Glutamatergic neuron (in vitro differentiated cells): ENCODE measurements around the gene SDC1. TPM values are rescaled to one million over a fixed set of nuclear protein-coding genes. Genes with fewer than 3 reads are reported as not detected.

Source experiments
- DNase-seq: peaks from one replicate; pipeline ENCODE4 v3.0.0; 2022
- H3K27ac Mint-ChIP-seq: one replicate; pipeline ENCODE4 v1.8.0; 2020; ENCODE audit warnings: mild to moderate bottlenecking, mixed read lengths, inconsistent platforms; ENCODE audit not compliant: unreplicated experiment
- H3K27me3 Mint-ChIP-seq: one replicate; pipeline ENCODE4 v1.8.0; 2020; ENCODE audit warnings: mild to moderate bottlenecking, moderate library complexity, mixed read lengths, inconsistent platforms; ENCODE audit not compliant: unreplicated experiment
- H3K36me3 Mint-ChIP-seq: one replicate; pipeline ENCODE4 v1.8.0; 2020; ENCODE audit warnings: mild to moderate bottlenecking, mixed read lengths, inconsistent platforms; ENCODE audit not compliant: unreplicated experiment
- H3K4me1 Mint-ChIP-seq: one replicate; pipeline ENCODE4 v1.8.0; 2020; ENCODE audit warnings: mild to moderate bottlenecking, low read depth, mixed read lengths, inconsistent platforms; ENCODE audit not compliant: unreplicated experiment
- H3K4me3 Mint-ChIP-seq: one replicate; pipeline ENCODE4 v1.8.0; 2020; ENCODE audit warnings: mild to moderate bottlenecking, mixed read lengths, inconsistent platforms; ENCODE audit not compliant: unreplicated experiment
- H3K9me3 Mint-ChIP-seq: one replicate; pipeline ENCODE4 v1.8.0; 2020; ENCODE audit warnings: mild to moderate bottlenecking, moderate library complexity, mixed read lengths, inconsistent platforms; ENCODE audit not compliant: unreplicated experiment
- CTCF ChIP-seq: fragments of 200-600 bp; sonication (generic); IDR thresholded peaks from one replicate; pipeline ENCODE4 v1.5.0; 2021; ENCODE audit not compliant: partially characterized antibody, unreplicated experiment
- total RNA-seq: library from RNA; stranded (reverse); fragmentation: NEBNext Ultra II Directional; extraction: Animal tissue kit (Norgen Biotek cat#: 25700); gene quantifications from one replicate; pipeline ENCODE4 v1.2.1, GENCODE V29; 2021; ENCODE audit not compliant: unreplicated experiment

The SDC1 gene
- total RNA-seq, 1 donor from 2014 or later, result 0.93 TPM

GRCh38 chr2:20191714-20192569 lies 33.0 kb downstream of the SDC1 start:
- no peaks in the 10 kb centered on the region for H3K36me3 Mint-ChIP-seq
- H3K9me3 Mint-ChIP-seq, result no peaks in the 10 kb centered on the region
- no peak overlapping the region for H3K27ac Mint-ChIP-seq
- no peak overlapping the region for H3K4me3 Mint-ChIP-seq
- H3K27me3 Mint-ChIP-seq, result no peaks in the 10 kb centered on the region
- DNase-seq, result no peak
- no peak for TF ChIP-seq CTCF
- peaks cover 9% of the 10 kb centered on the region for H3K4me1 Mint-ChIP-seq

GRCh38 chr2:20190876-20191713 lies 33.8 kb downstream of the SDC1 start:
- Mint-ChIP-seq H3K9me3 (no peaks in the 10 kb centered on the region), H3K4me1 (peaks cover 10% of the 10 kb centered on the region), H3K27ac (no peak overlapping the region), H3K4me3 (no peak overlapping the region), H3K36me3 (no peaks in the 10 kb centered on the region), H3K27me3 (no peaks in the 10 kb centered on the region)
- DNase-seq, result no peak
- no peak for TF ChIP-seq CTCF

GRCh38 chr2:20190170-20190569 lies 34.8 kb downstream of the SDC1 start:
- Mint-ChIP-seq H3K9me3 (no peaks in the 10 kb centered on the region), H3K4me1 (peaks cover 10% of the 10 kb centered on the region), H3K27me3 (no peaks in the 10 kb centered on the region), H3K27ac (no peak overlapping the region), H3K4me3 (no peak overlapping the region), H3K36me3 (no peaks in the 10 kb centered on the region)
- TF ChIP-seq CTCF, result no peak
- no peak for DNase-seq

- H3K4me1 Mint-ChIP-seq, result peaks cover 10% of the 10 kb centered on the region
- no peaks in the 10 kb centered on the region for H3K27me3 Mint-ChIP-seq
- H3K36me3 Mint-ChIP-seq, result no peaks in the 10 kb centered on the region
- peak overlapping the region; percentile 6 for H3K4me3 Mint-ChIP-seq
- no peaks in the 10 kb centered on the region for H3K9me3 Mint-ChIP-seq
- no peak for DNase-seq
- H3K27ac Mint-ChIP-seq, result no peak overlapping the region
- TF ChIP-seq CTCF, result no peak
These were observed 35.5 kb downstream of the SDC1 start for GRCh38 chr2:20189299-20189931.
